T-helper 17 cell (primary cell): Measurements from ENCODE around the gene SORL1-AS1.

Experiments used
- ATAC-seq: fragments of 150-1000 bp; cut with Tn5 transposase; 2 replicates; pipeline ENCODE4 v1.10.0; 2021; ENCODE audit warnings: mild to moderate bottlenecking, moderate library complexity
- DNase-seq, 3 donors: peaks; one replicate each; pipeline versions ENCODE4 v3.0.0 to v3.0.0-alpha.2; 2020 to 2021
- H3K9me3 ChIP-seq: one replicate; pipeline ENCODE4 v1.7.0; 2013; ENCODE audit warnings: low read length, mild to moderate bottlenecking; ENCODE audit not compliant: control insufficient read depth, poor library complexity, severe bottlenecking
- H3K27ac Mint-ChIP-seq: one replicate; pipeline ENCODE4 v1.8.0; 2022; ENCODE audit warnings: mild to moderate bottlenecking, moderate library complexity, mixed read lengths
- H3K27me3 Mint-ChIP-seq: one replicate; pipeline ENCODE4 v1.8.0; 2022; ENCODE audit warnings: mixed read lengths
- H3K36me3 Mint-ChIP-seq: one replicate; pipeline ENCODE4 v1.8.0; 2022; ENCODE audit warnings: low read depth, mixed read lengths
- H3K4me1 Mint-ChIP-seq: one replicate; pipeline ENCODE4 v1.8.0; 2022; ENCODE audit warnings: mild to moderate bottlenecking, mixed read lengths
- H3K4me3 Mint-ChIP-seq: one replicate; pipeline ENCODE4 v1.8.0; 2022; ENCODE audit warnings: mild to moderate bottlenecking, moderate library complexity, mixed read lengths

SORL1-AS1 gene

DNA sequence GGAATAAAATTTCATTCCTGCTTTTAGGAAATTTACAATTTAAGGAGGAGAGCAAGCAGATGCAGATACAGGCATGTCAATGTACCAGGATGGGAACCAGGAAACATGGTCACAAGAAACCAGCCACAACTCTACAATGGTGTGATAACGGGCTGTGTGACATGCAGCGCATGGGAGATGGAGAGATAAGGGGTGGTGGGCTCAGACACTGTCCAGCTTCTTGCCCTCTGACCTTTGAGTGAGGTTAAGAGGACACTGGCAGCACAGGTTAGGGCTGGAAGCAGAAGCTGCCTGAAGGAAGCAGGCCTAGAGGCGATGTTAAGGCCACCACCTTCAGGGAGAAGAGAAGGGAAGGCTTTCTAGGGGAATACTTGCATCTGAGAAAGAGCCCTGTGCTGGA lies 2.3 kb upstream of the SORL1-AS1 start:
- H3K4me1 Mint-ChIP-seq, result peaks cover 81% of the 10 kb centered on the region
- ATAC-seq (no peak), DNase-seq (no peak)
- H3K9me3 ChIP-seq, result no peaks in the 10 kb centered on the region
- H3K27ac Mint-ChIP-seq, result peak overlapping the region; percentile 99
- H3K27me3 Mint-ChIP-seq, result no peaks in the 10 kb centered on the region
- peak overlapping the region; percentile 99 for H3K4me3 Mint-ChIP-seq
- H3K36me3 Mint-ChIP-seq, result peaks cover 10% of the 10 kb centered on the region

DNA sequence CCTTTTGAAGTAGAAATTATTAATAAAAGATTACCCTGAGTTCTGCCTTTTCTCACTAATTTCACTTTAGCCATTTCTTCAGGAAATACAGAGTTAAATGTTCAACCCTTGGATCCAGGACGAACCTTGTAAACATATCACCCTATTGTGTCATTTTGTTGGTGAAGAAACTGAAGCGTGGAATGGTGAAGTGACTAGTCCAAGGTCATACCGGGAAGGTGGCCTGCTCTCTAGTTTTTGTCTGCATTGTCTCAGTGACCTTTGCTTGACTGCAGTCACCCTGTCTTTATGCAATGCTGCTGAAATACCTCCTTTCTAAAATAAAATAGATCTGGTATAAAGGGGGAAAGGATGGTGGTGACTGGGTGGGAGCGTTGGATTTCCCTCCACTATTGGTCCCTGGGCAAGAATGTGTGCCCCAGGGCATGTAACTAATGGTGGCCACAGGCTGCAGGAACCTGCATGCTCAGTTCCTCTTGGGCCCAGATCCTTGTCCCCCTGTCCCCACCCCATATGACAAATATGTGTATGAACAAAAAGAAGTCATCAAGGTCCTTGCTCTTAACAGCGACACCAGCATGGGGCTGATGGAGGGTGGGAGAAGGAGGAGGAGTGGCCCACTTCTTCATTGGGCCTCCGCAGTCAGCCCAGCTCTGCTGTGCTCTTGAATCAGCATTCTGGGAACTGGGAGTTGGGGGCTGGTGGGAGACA lies 977 bp upstream of the SORL1-AS1 start:
- Mint-ChIP-seq H3K36me3 (peaks cover 10% of the 10 kb centered on the region), H3K4me1 (peaks cover 79% of the 10 kb centered on the region), H3K4me3 (peak overlapping the region; percentile 99), H3K27ac (peak overlapping the region; percentile 99), H3K27me3 (no peaks in the 10 kb centered on the region)
- DNase-seq, result no peak
- no peak for ATAC-seq
- H3K9me3 ChIP-seq, result no peaks in the 10 kb centered on the region

DNA sequence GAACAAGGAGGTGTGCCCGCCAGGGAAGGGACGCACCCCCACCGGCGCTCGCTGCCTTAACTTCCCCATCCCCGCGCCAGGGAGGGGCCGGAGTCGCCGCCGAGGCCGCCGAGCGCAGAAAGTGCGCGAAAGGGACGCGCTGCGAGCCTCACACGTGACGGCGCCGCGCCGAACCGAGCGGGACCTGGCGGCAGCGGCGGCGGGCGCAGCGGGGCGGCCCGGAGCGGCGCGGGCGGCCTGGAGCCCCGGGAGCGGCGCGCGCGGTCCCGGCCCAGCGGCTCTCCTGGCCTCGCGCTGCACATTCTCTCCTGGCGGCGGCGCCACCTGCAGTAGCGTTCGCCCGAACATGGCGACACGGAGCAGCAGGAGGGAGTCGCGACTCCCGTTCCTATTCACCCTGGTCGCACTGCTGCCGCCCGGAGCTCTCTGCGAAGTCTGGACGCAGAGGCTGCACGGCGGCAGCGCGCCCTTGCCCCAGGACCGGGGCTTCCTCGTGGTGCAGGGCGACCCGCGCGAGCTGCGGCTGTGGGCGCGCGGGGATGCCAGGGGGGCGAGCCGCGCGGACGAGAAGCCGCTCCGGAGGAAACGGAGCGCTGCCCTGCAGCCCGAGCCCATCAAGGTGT lies 670 bp downstream of the SORL1-AS1 start, which contains the start of gene SORL1:
TSS of gene SORL1 (plus strand) at position 329 of the 623 bp plus-strand sequence. CDS start at position 347, 18 bp downstream.
- DNase-seq (peak; percentile 55 to 69 (median 61)), ATAC-seq (peak; percentile 70)
- Mint-ChIP-seq H3K27ac (peak within 1 kb of the TSS; percentile 99), H3K4me3 (peak within 1 kb of the TSS; percentile 99), H3K4me1 (peaks cover 78% of the 10 kb centered on the region), H3K36me3 (peaks cover 12% of the 10 kb centered on the region), H3K27me3 (no peaks in the 10 kb centered on the region)
- no peaks in the 10 kb centered on the region for H3K9me3 ChIP-seq

GRCh38 chr11:121451178-121451985 lies 1.4 kb downstream of the SORL1-AS1 start:
- Mint-ChIP-seq H3K4me3 (peak overlapping the region; percentile 99), H3K36me3 (peaks cover 12% of the 10 kb centered on the region), H3K27ac (peak overlapping the region; percentile 96), H3K4me1 (peaks cover 77% of the 10 kb centered on the region), H3K27me3 (no peaks in the 10 kb centered on the region)
- no peaks in the 10 kb centered on the region for H3K9me3 ChIP-seq
- DNase-seq (no peak), ATAC-seq (peak; percentile 7)

DNA sequence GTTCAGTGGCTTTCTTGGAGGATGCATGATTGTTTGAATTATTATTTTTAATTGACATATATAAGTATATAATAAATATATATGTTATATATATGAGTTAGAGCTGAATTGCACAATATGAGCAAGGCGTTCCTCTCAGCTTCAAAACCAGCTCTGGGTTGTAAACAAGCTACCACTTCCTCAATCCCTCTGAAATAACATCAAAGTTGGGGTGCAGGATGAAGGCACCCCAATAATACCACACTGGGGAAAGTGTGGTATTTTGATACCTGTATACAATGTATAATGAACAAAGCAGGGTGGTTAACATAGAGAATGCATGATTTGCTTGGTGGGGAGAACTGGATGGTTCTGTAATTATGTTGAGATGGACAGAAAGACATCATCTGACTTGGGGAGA lies 2.4 kb downstream of the SORL1-AS1 start:
- Mint-ChIP-seq H3K4me1 (peaks cover 78% of the 10 kb centered on the region), H3K27me3 (no peaks in the 10 kb centered on the region), H3K27ac (peak overlapping the region; percentile 96), H3K36me3 (peaks cover 18% of the 10 kb centered on the region), H3K4me3 (peak overlapping the region; percentile 99)
- DNase-seq (no peak), ATAC-seq (no peak)
- H3K9me3 ChIP-seq, result no peaks in the 10 kb centered on the region

- H3K36me3 Mint-ChIP-seq, result peaks cover 19% of the 10 kb centered on the region
- peak overlapping the region; percentile 96 for H3K27ac Mint-ChIP-seq
- no peaks in the 10 kb centered on the region for H3K9me3 ChIP-seq
- peaks cover 73% of the 10 kb centered on the region for H3K4me1 Mint-ChIP-seq
- H3K27me3 Mint-ChIP-seq, result no peaks in the 10 kb centered on the region
- ATAC-seq (no peak), DNase-seq (no peak)
- H3K4me3 Mint-ChIP-seq, result peak overlapping the region; percentile 65
These were observed 3.1 kb downstream of the SORL1-AS1 start for GRCh38 chr11:121449626-121450025.

- ATAC-seq (no peak), DNase-seq (no peak)
- Mint-ChIP-seq H3K4me1 (peaks cover 71% of the 10 kb centered on the region), H3K27ac (peak overlapping the region; percentile 96), H3K36me3 (peaks cover 21% of the 10 kb centered on the region), H3K4me3 (peak overlapping the region; percentile 65), H3K27me3 (no peaks in the 10 kb centered on the region)
- no peaks in the 10 kb centered on the region for H3K9me3 ChIP-seq
These were observed 3.6 kb downstream of the SORL1-AS1 start for GRCh38 chr11:121449123-121449522.

DNA sequence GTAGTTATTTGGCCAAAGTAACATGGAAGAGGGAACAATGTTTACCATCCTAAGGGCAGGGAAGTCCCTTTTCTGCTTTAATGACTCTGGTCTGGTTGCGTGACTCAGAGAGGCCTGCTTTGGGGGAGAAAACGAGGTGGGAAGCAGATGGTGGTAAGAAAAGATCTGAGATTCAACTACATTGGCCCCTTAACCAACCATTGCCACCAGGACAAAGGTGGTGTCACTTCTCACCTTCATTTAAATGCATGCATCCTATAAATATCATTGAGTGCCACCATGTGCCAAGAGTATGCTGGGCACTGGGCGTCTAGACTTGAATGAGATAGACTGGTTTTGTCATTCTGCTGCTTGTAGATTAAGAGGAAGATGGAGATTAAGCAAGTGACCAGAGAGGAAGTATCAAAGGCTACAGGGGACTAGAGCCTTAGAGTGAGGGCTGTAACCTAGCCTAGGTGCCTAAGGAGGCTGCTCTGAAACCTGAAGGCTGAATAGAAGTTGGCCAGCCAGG lies 4.3 kb downstream of the SORL1-AS1 start:
- peak overlapping the region; percentile 65 for H3K4me3 Mint-ChIP-seq
- no peaks in the 10 kb centered on the region for H3K27me3 Mint-ChIP-seq
- peak overlapping the region; percentile 96 for H3K27ac Mint-ChIP-seq
- peaks cover 19% of the 10 kb centered on the region for H3K36me3 Mint-ChIP-seq
- DNase-seq, result no peak
- H3K4me1 Mint-ChIP-seq, result peaks cover 69% of the 10 kb centered on the region
- no peaks in the 10 kb centered on the region for H3K9me3 ChIP-seq
- ATAC-seq, result no peak

- Mint-ChIP-seq H3K4me3 (peak overlapping the region; percentile 49), H3K36me3 (peaks cover 19% of the 10 kb centered on the region), H3K27me3 (no peaks in the 10 kb centered on the region), H3K4me1 (peaks cover 65% of the 10 kb centered on the region), H3K27ac (peak overlapping the region; percentile 96)
- DNase-seq (no peak), ATAC-seq (no peak)
- no peaks in the 10 kb centered on the region for H3K9me3 ChIP-seq
These were observed 4.8 kb downstream of the SORL1-AS1 start for GRCh38 chr11:121448011-121448410.

DNA sequence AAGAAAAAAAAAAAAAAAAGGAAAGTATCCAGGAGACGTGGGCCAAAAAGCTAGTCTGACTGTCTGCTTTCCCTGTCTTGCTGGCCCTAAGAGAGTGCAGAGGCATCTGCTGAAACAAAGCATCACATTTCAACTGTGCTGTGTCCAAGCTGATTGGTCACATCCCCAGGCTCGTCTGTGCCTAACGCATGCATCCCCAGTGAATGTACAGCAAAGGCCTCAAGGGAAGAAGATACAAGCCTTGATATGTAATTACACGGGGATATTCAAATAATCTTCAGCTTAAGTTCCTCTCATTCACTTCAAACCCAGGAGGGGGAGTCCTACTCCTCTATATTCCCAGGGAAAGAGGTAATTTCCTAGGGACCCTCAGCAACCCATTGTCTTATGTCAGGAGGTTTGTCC lies 6.0 kb downstream of the SORL1-AS1 start:
- peaks cover 14% of the 10 kb centered on the region for H3K36me3 Mint-ChIP-seq
- DNase-seq, result no peak
- ATAC-seq, result no peak
- H3K4me1 Mint-ChIP-seq, result peaks cover 60% of the 10 kb centered on the region
- no peaks in the 10 kb centered on the region for H3K9me3 ChIP-seq
- peak overlapping the region; percentile 21 for H3K4me3 Mint-ChIP-seq
- no peaks in the 10 kb centered on the region for H3K27me3 Mint-ChIP-seq
- peak overlapping the region; percentile 96 for H3K27ac Mint-ChIP-seq

DNA sequence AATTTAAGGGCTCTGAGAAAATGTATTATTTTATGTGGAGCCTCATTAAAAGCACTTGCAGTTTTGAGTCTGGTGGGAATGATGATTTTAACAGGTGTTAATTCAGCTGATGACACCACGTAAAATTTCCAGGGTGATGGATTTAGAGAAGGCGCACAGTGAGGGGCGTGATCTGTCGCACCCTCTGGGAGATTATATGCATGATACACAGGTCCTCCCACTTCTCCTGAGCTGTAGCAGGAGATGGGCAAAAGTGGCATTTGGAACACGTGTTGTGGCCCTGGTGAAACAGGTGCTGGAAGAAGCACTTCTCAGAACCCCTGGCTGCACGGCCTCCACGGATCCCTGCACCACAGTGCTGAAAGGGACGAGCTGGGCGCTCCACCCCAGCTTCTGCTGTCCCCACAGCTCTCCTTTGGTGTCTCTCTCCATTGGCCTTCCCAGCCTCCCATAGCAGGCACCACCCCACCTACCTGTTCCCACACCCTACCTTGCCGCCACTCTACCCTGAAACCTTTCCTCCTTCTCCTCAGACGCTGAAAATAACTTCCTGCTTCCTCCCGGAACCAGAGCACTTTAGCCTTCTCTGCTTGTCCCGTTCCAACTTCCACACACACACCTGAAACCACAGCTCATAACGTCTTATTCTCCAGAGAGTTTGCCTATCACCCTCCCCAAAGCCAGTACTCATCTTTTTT lies 7.5 kb downstream of the SORL1-AS1 start:
- Mint-ChIP-seq H3K27ac (peak overlapping the region; percentile 96), H3K4me1 (peaks cover 52% of the 10 kb centered on the region), H3K36me3 (peaks cover 14% of the 10 kb centered on the region), H3K4me3 (peak overlapping the region; percentile 22), H3K27me3 (no peaks in the 10 kb centered on the region)
- ATAC-seq (no peak), DNase-seq (no peak)
- H3K9me3 ChIP-seq, result no peaks in the 10 kb centered on the region

GRCh38 chr11:121444526-121444925 lies 8.2 kb downstream of the SORL1-AS1 start:
- H3K9me3 ChIP-seq, result no peaks in the 10 kb centered on the region
- no peak for ATAC-seq
- H3K27me3 Mint-ChIP-seq, result no peaks in the 10 kb centered on the region
- no peak overlapping the region for H3K4me3 Mint-ChIP-seq
- peak overlapping the region; percentile 96 for H3K27ac Mint-ChIP-seq
- no peak for DNase-seq
- H3K4me1 Mint-ChIP-seq, result peaks cover 47% of the 10 kb centered on the region
- peaks cover 14% of the 10 kb centered on the region for H3K36me3 Mint-ChIP-seq
